Osteoblast (primary cell): Measurements from ENCODE around the gene MAN2A2. TPM values are rescaled to one million over a fixed set of nuclear protein-coding genes. Genes with fewer than 3 reads are reported as not detected.

Experiments used
- DNase-seq: peaks from one replicate; pipeline ENCODE4 v3.0.0; 2011; ENCODE audit warnings: low spot score, mixed read lengths; ENCODE audit not compliant: insufficient read length; ENCODE audit errors: missing footprints
- H2AFZ ChIP-seq: 2 replicates; pipeline ENCODE4 v1.6.0; 2011; ENCODE audit warnings: mild to moderate bottlenecking, low read length
- H3K27ac ChIP-seq: 2 replicates; pipeline ENCODE4 v1.5.1; 2011; ENCODE audit warnings: mild to moderate bottlenecking, low read depth, low read length, moderate library complexity
- H3K27me3 ChIP-seq: 2 replicates; pipeline ENCODE4 v1.6.0; 2012; ENCODE audit warnings: mild to moderate bottlenecking, control low read depth, inconsistent platforms, low read length, moderate library complexity; ENCODE audit not compliant: insufficient read depth
- H3K36me3 ChIP-seq: 2 replicates; pipeline ENCODE4 v1.5.1; 2011; ENCODE audit warnings: mild to moderate bottlenecking, low read length, control low read depth, moderate library complexity; ENCODE audit not compliant: insufficient read depth
- H3K4me1 ChIP-seq: 2 replicates; pipeline ENCODE4 v1.5.1; 2011; ENCODE audit warnings: mild to moderate bottlenecking, low read length, control low read depth, moderate library complexity; ENCODE audit not compliant: insufficient read depth
- H3K4me2 ChIP-seq: 2 replicates; pipeline ENCODE4 v1.6.0; 2011; ENCODE audit warnings: mild to moderate bottlenecking, low read length; ENCODE audit not compliant: insufficient read depth
- H3K4me3 ChIP-seq: fragments of 200-600 bp; sonication (generic); 3 replicates; pipeline ENCODE4 v1.5.1; 2012; ENCODE audit warnings: mild to moderate bottlenecking, low read length, inconsistent platforms; ENCODE audit not compliant: insufficient read depth
- H3K79me2 ChIP-seq: 2 replicates; pipeline ENCODE4 v1.6.0; 2012; ENCODE audit warnings: mild to moderate bottlenecking, low read length, control low read depth, inconsistent platforms; ENCODE audit not compliant: insufficient read depth
- H3K9me3 ChIP-seq: 2 replicates; pipeline ENCODE4 v1.5.1; 2011; ENCODE audit warnings: low read depth, low read length, control low read depth
- H4K20me1 ChIP-seq: 2 replicates; pipeline ENCODE4 v1.6.0; 2012; ENCODE audit warnings: mild to moderate bottlenecking, low read length, control low read depth; ENCODE audit not compliant: insufficient read depth
- small RNA-seq: library from RNA; depleted of rRNA; stranded (forward); fragments of <200 nt; gene quantifications from one replicate; pipeline ENCODE3, GENCODE V24; 2012
- total RNA-seq: library from RNA; depleted of rRNA; stranded (reverse); fragments of >200 nt; gene quantifications from 2 replicates; pipeline ENCODE4 v1.2.3, GENCODE V29; 2012
- TF ChIP-seq, protein P1 (sequence below): IDR thresholded peaks from 2 replicates; pipeline ENCODE4 v1.5.1; 2011; ENCODE audit warnings: mild to moderate bottlenecking, low read depth, low read length, moderate library complexity; ENCODE audit errors: extremely low read depth

MAN2A2 gene
- total RNA-seq, 1 donor, result 15.2 TPM

- H2AFZ ChIP-seq, result no peak overlapping the region
- DNase-seq, result no peak
- no peaks in the 10 kb centered on the region for H4K20me1 ChIP-seq
- H3K36me3 ChIP-seq, result peaks cover 49% of the 10 kb centered on the region
- TF ChIP-seq, protein P1, sequence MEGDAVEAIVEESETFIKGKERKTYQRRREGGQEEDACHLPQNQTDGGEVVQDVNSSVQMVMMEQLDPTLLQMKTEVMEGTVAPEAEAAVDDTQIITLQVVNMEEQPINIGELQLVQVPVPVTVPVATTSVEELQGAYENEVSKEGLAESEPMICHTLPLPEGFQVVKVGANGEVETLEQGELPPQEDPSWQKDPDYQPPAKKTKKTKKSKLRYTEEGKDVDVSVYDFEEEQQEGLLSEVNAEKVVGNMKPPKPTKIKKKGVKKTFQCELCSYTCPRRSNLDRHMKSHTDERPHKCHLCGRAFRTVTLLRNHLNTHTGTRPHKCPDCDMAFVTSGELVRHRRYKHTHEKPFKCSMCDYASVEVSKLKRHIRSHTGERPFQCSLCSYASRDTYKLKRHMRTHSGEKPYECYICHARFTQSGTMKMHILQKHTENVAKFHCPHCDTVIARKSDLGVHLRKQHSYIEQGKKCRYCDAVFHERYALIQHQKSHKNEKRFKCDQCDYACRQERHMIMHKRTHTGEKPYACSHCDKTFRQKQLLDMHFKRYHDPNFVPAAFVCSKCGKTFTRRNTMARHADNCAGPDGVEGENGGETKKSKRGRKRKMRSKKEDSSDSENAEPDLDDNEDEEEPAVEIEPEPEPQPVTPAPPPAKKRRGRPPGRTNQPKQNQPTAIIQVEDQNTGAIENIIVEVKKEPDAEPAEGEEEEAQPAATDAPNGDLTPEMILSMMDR, result no peak
- H3K4me2 ChIP-seq, result no peak overlapping the region
- H3K4me1 ChIP-seq, result no peaks in the 10 kb centered on the region
- H3K4me3 ChIP-seq, result no peak overlapping the region
- H3K9me3 ChIP-seq, result no peaks in the 10 kb centered on the region
- H3K79me2 ChIP-seq, result peaks cover 8% of the 10 kb centered on the region
- H3K27ac ChIP-seq, result no peak overlapping the region
- no peaks in the 10 kb centered on the region for H3K27me3 ChIP-seq
Observed at GRCh38 chr15:90968434-90968833, 65.3 kb downstream of the MAN2A2 start.

DNA sequence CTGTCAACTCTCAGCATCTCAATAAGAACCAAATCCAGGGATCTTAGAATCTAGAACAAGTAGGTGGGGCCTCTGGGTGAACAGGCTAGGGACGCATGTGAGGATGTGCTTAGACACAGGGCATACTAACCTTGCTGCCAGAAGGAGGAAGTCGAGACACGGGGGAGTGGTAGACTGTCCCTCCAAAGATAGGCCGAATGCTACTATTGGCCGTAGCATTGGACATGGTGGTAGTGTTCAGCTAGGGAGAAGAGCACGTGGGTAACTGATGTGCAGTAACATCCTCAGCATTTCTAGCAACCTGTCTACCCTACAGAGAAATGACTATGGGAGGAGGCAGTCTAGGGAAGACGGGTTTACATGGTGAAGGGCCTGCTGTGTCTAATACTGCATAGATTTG, 67.2 kb downstream of the MAN2A2 start:
- H3K4me1 ChIP-seq, result no peaks in the 10 kb centered on the region
- H4K20me1 ChIP-seq, result no peaks in the 10 kb centered on the region
- H3K27ac ChIP-seq, result no peak overlapping the region
- H2AFZ ChIP-seq, result no peak overlapping the region
- peaks cover 50% of the 10 kb centered on the region for H3K36me3 ChIP-seq
- H3K9me3 ChIP-seq, result no peaks in the 10 kb centered on the region
- peaks cover 2% of the 10 kb centered on the region for H3K79me2 ChIP-seq
- no peak overlapping the region for H3K4me3 ChIP-seq
- no peak overlapping the region for H3K4me2 ChIP-seq
- DNase-seq, result no peak
- TF ChIP-seq, protein P1, result no peak
- H3K27me3 ChIP-seq, result no peaks in the 10 kb centered on the region

DNA sequence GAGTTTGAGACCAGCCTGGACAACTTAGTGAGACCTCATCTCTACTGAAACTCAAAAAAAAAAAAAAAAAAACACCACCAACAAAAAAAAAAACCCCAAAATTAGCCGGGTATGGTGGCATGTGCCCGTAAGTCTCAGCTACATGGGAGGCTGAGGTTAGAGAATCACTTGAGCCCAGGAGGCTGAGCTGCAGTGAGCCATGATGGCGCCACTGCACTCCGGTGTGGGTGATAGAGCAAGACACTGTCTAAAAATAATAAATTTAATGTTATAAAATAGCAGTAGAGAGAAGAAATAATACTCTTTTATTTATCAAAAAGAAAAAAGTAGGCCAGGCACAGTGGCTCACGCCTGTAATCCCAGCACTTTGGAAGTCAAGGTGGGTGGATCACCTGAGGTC, 69.0 kb downstream of the MAN2A2 start:
- Histone ChIP-seq H3K4me3 (no peak overlapping the region), H3K4me1 (no peaks in the 10 kb centered on the region)

More for the DNA sequence above, 69.0 kb downstream of the MAN2A2 start:
- Histone ChIP-seq H3K27me3 (no peaks in the 10 kb centered on the region), H3K36me3 (peaks cover 52% of the 10 kb centered on the region), H3K27ac (no peak overlapping the region), H4K20me1 (no peaks in the 10 kb centered on the region), H3K9me3 (no peaks in the 10 kb centered on the region), H3K79me2 (peaks cover 2% of the 10 kb centered on the region), H3K4me2 (no peak overlapping the region), H2AFZ (no peak overlapping the region)
- no peak for DNase-seq
- TF ChIP-seq, protein P1, result no peak

Small RNA genes lying within 50 kb of the gene (small RNA-seq; reads per million reads assigned to genes)
- not detected for gene RN7SL363P

Other genes with a start within 250 kb of the MAN2A2 start
- 1.4 and 1.5 TPM in 2 replicates for gene BLM, start 186.0 kb upstream of the MAN2A2 start, total RNA-seq
- gene FURIN, start 34.7 kb upstream of the MAN2A2 start, total RNA-seq, result 39.1 and 42.7 TPM in 2 replicates
- 19.2 and 20.3 TPM in 2 replicates for gene FES, start 18.8 kb upstream of the MAN2A2 start, total RNA-seq
- gene HDDC3, start 29.2 kb downstream of the MAN2A2 start, total RNA-seq, result 8.8 and 11.6 TPM in 2 replicates
- gene UNC45A, start 32.0 kb downstream of the MAN2A2 start, total RNA-seq, result 72.5 and 74.9 TPM in 2 replicates
- 11.2 TPM in 2 replicates for gene RCCD1, start 51.6 kb downstream of the MAN2A2 start, total RNA-seq
- 17.1 and 17.7 TPM in 2 replicates for gene PRC1, start 91.2 kb downstream of the MAN2A2 start, total RNA-seq
- 8.0 and 10.0 TPM in 2 replicates for gene VPS33B, start 119.3 kb downstream of the MAN2A2 start, total RNA-seq
- gene SV2B, start 197.0 kb downstream of the MAN2A2 start, total RNA-seq, result under 0.01 TPM in 1 of 2 replicates, not detected in the other